GM21447 (cell line): Measurements from ENCODE around the gene PRSS3.
"Not testable (repeated sequence)": the region's sequence is repeated elsewhere in the genome, so short reads cannot be mapped to it uniquely, and the experiment has no call there.

Source experiments
- ATAC-seq: cut with Tn5 transposase; IDR thresholded peaks from one replicate; pipeline ENCODE4 v1.9.1; 2021; ENCODE audit not compliant: unreplicated experiment

The PRSS3 gene

GRCh38 chr9:33785914-33786313, 9.4 kb upstream of the PRSS3 start:
- no peak for ATAC-seq

GRCh38 chr9:33786681-33787080, 8.7 kb upstream of the PRSS3 start:
- ATAC-seq: no peak

- no peak for ATAC-seq
Observed at GRCh38 chr9:33787839-33788238, 7.5 kb upstream of the PRSS3 start.

GRCh38 chr9:33789429-33789828, 5.9 kb upstream of the PRSS3 start:
- ATAC-seq: not testable (repeated sequence)

- no peak for ATAC-seq
Observed at GRCh38 chr9:33791117-33791516, 4.2 kb upstream of the PRSS3 start.

- ATAC-seq: not testable (repeated sequence)
Observed at GRCh38 chr9:33793496-33793895, 1.9 kb upstream of the PRSS3 start.

GRCh38 chr9:33794560-33794959, 801 bp upstream of the PRSS3 start:
- no peak for ATAC-seq

GRCh38 chr9:33795819-33796218, 458 bp downstream of the PRSS3 start:
- ATAC-seq: no peak

- ATAC-seq: not testable (repeated sequence)
Observed at GRCh38 chr9:33796679-33797078, 1.3 kb downstream of the PRSS3 start.

GRCh38 chr9:33797837-33798236, 2.5 kb downstream of the PRSS3 start:
- ATAC-seq: no peak

- no peak for ATAC-seq
Observed at GRCh38 chr9:33798545-33798944, 3.2 kb downstream of the PRSS3 start.

GRCh38 chr9:33799928-33800704, 4.8 kb downstream of the PRSS3 start:
- no peak for ATAC-seq

- no peak for ATAC-seq
Observed at GRCh38 chr9:33800886-33801285, 5.5 kb downstream of the PRSS3 start.

GRCh38 chr9:33801943-33802500, 6.7 kb downstream of the PRSS3 start:
- not testable (repeated sequence) for ATAC-seq

- ATAC-seq: not testable (repeated sequence)
Observed at GRCh38 chr9:33804196-33804595, 8.8 kb downstream of the PRSS3 start.

- not testable (repeated sequence) for ATAC-seq
Observed at GRCh38 chr9:33807156-33807555, 11.8 kb downstream of the PRSS3 start.

GRCh38 chr9:33808979-33809322, 13.6 kb downstream of the PRSS3 start:
- ATAC-seq: peak; percentile 25

- no peak for ATAC-seq
Observed at GRCh38 chr9:33809506-33809905, 14.1 kb downstream of the PRSS3 start.

GRCh38 chr9:33813712-33814641, 18.6 kb downstream of the PRSS3 start:
- ATAC-seq: no peak

GRCh38 chr9:33815781-33816180, 20.4 kb downstream of the PRSS3 start:
- ATAC-seq: no peak

- ATAC-seq: peak; percentile 59
Observed at GRCh38 chr9:33816327-33817252, 21.2 kb downstream of the PRSS3 start, which contains the start of gene UBE2R2. Gene UBE2R2, plus strand, starts transcription at chr9:33817160. Its CDS starts 598 bp downstream, at chr9:33817758.
